K562 (cell line): Measurements from ENCODE around the gene KCNJ10. TPM values are rescaled to one million over a fixed set of nuclear protein-coding genes. Genes with fewer than 3 reads are reported as not detected.

ENCODE experiments used
- ATAC-seq: fragments of 200-7000 bp; cut with Tn5 transposase; 3 replicates; pipeline ENCODE4 v1.9.1; 2020; ENCODE audit warnings: moderate library complexity
- BruUV-seq: library from RNA; stranded (reverse); fragments of 400-500 nt; replicated peaks from 2 replicates; lab custom pipeline; 2021; lab: Mats Ljungman, UMichigan
- CTCF ChIA-PET: fragments of 300-600 bp; formaldehyde crosslinking; extraction: SDS; loops from one replicate; lab custom pipeline; 2021; ENCODE audit warnings: low intra/inter-chr PET ratio; lab: Yijun Ruan, JAX
- POLR2A ChIA-PET: fragments of 300-600, 350-650 bp; sonication (Branson Sonifier 250); formaldehyde crosslinking; extraction: SDS; loops from one replicate; lab custom pipeline; 2021; ENCODE audit warnings: antibody characterized with exemption, inconsistent platforms; lab: Yijun Ruan, JAX
- DNase-seq, 4 experiments: peaks; one replicate each; pipeline versions ENCODE4 v3.0.0 to v3.0.0-alpha.2; 2011 to 2018; ENCODE audit warnings: low spot score in 3 of 4, mixed read lengths in 3 of 4; ENCODE audit errors: extremely low read depth in 1 of 4
- FAIRE-seq: peaks from 2 replicates; lab custom pipeline; 2011; peaks lifted over from hg19 to GRCh38; lab: Jason Lieb, UNC
- H2AFZ ChIP-seq: 2 replicates; pipeline ENCODE4 v1.6.0; 2011; ENCODE audit warnings: low read depth, low read length, control low read depth, inconsistent platforms
- H3K27ac ChIP-seq: fragments of 200-600 bp; 3 replicates; pipeline ENCODE4 v1.8.0; 2011; ENCODE audit warnings: low read depth, mild to moderate bottlenecking, control low read depth, inconsistent platforms, low read length, moderate library complexity, mixed read lengths; ENCODE audit errors: extremely low read depth
- H3K27me3 ChIP-seq, 2 experiments: fragments of 300-600 bp in 1 of 2; 2 replicates in 1 of 2; 3 replicates in 1 of 2; pipeline versions ENCODE4 v1.6.0 to v1.8.0; 2011; ENCODE audit warnings: inconsistent platforms in 2 of 2, low read length in 2 of 2, mild to moderate bottlenecking in 1 of 2, mixed read lengths in 1 of 2, moderate library complexity in 1 of 2; ENCODE audit not compliant: control insufficient read depth in 2 of 2, insufficient read depth in 2 of 2
- H3K36me3 ChIP-seq: fragments of 300-600 bp; 3 replicates; pipeline ENCODE4 v1.8.0; 2011; ENCODE audit warnings: mild to moderate bottlenecking, low read length, inconsistent platforms; ENCODE audit not compliant: control insufficient read depth, insufficient read depth
- H3K4me1 ChIP-seq, 2 experiments: fragments of 200-600 bp in 1 of 2; replicated peaks in 1 of 2; 2 replicates in 1 of 2; 3 replicates in 1 of 2; pipeline versions ENCODE4 v1.5.1 to v1.8.0; 2011; ENCODE audit warnings: inconsistent platforms in 2 of 2, low read length in 2 of 2, mild to moderate bottlenecking in 1 of 2, mixed read lengths in 1 of 2, moderate library complexity in 1 of 2; ENCODE audit not compliant: control insufficient read depth in 2 of 2, insufficient read depth in 2 of 2
- H3K4me2 ChIP-seq: 2 replicates; pipeline ENCODE4 v1.6.1; 2011; ENCODE audit warnings: low read length, control low read depth, inconsistent platforms, mixed read lengths; ENCODE audit not compliant: insufficient read depth
- H3K4me3 ChIP-seq: fragments of 200-600 bp; sonication (generic), shearing (Covaris generic); 2 replicates; pipeline ENCODE4 v1.5.1; 2016; ENCODE audit warnings: control low read depth, inconsistent platforms
- H3K79me2 ChIP-seq: fragments of 200-600 bp; 3 replicates; pipeline ENCODE4 v1.8.0; 2011; ENCODE audit warnings: low read length, inconsistent platforms; ENCODE audit not compliant: control insufficient read depth, insufficient read depth
- H3K9ac ChIP-seq, 2 experiments: 2 replicates each; pipeline versions ENCODE4 v1.6.0 to v1.6.1; 2011; ENCODE audit warnings: low read depth in 2 of 2, low read length in 2 of 2, control low read depth in 1 of 2, inconsistent platforms in 1 of 2, mild to moderate bottlenecking in 1 of 2, mixed read lengths in 1 of 2; ENCODE audit not compliant: insufficient read depth in 1 of 2
- H3K9me1 ChIP-seq: one replicate; pipeline ENCODE4 v1.6.0; 2011; ENCODE audit warnings: inconsistent platforms, mild to moderate bottlenecking, low read length, moderate library complexity; ENCODE audit not compliant: control insufficient read depth, insufficient read depth
- H3K9me3 ChIP-seq: replicated peaks from 2 replicates; pipeline ENCODE4 v1.5.1; 2011; ENCODE audit warnings: low read depth, low read length, inconsistent platforms; ENCODE audit not compliant: control insufficient read depth, insufficient read depth
- H4K20me1 ChIP-seq: replicated peaks from 2 replicates; pipeline ENCODE4 v1.6.1; 2011; ENCODE audit warnings: low read length, inconsistent platforms, mixed read lengths; ENCODE audit not compliant: control insufficient read depth, insufficient read depth
- CHD7 ChIP-seq: fragments of 200-600 bp; sonication (generic); IDR thresholded peaks from one replicate; pipeline ENCODE4 v1.6.1; 2012; ENCODE audit warnings: mild to moderate bottlenecking, low read depth, low read length, inconsistent platforms
- DNMT1 ChIP-seq: fragments of 450-650 bp; IDR thresholded peaks from 2 replicates; pipeline ENCODE4 v1.6.1; 2016; ENCODE audit warnings: antibody characterized with exemption, mild to moderate bottlenecking
- MAFG ChIP-seq: fragments of 450-650 bp; conservative IDR thresholded peaks from 2 replicates; pipeline ENCODE4 v1.6.1; 2016; ENCODE audit warnings: missing genetic modification characterization, missing compliant biosample characterization
- ZNF77 ChIP-seq: fragments of 250-450 bp; sonication (Bioruptor Pico); IDR thresholded peaks from 2 replicates; pipeline ENCODE4 v1.5.0; 2020
- WGBS: fragments of 100-300 bp; shearing (Covaris generic); methylation state at CpG from one replicate; pipeline ENCODE4 v1.1.6; 2016; ENCODE audit warnings: low coverage, mixed read lengths; ENCODE audit not compliant: insufficient coverage; ENCODE audit errors: missing lambda C conversion rate; 5-methylcytosine and 5-hydroxymethylcytosine counted together
- in situ Hi-C: fragments of 300-500 bp; cut with MboI; formaldehyde crosslinking; loops from 4 replicates; pipeline ENCODE4 v1.15.0; 2018; ENCODE audit warnings: inconsistent platforms, mixed read lengths
- intact Hi-C: fragments of 100-400 bp; cut with micrococcal nuclease; formaldehyde crosslinking; loops from 2 replicates; pipeline ENCODE4 v1.14.2; 2022
- polyA plus RNA-seq, 8 experiments: library from polyadenylated mRNA; depleted of rRNA in 4 of 8; stranded (reverse) in 5 of 8; unstranded in 3 of 8; fragments of >200 nt; fragmentation: Nextera tagmentation in 2 of 8; fragmentation: Illumina TruSeq in 1 of 8; extraction: Ambion mirVana in 2 of 8; extraction: Trizol in 1 of 8; gene quantifications; 2 replicates each; pipeline versions ENCODE4 v1.2.1 to v1.2.3, GENCODE V29; 2011 to 2014; ENCODE audit warnings: inconsistent platforms in 1 of 8, missing spikeins in 1 of 8
- total RNA-seq, 7 experiments: library from RNA; depleted of rRNA in 6 of 7; stranded (reverse); fragments of >200 nt in 6 of 7; fragmentation: Illumina TruSeq in 2 of 7; extraction: Trizol in 2 of 7; gene quantifications; 2 replicates each; pipeline versions ENCODE4 v1.2.1 to v1.2.3, GENCODE V29; 2011 to 2021; ENCODE audit warnings: low replicate concordance in 1 of 7

Gene KCNJ10
- total and polyA plus RNA-seq, 9 of the 15 experiments (the other 6 are each of a cell fraction or from before 2014, with no cell fraction given) = 0.06 to 0.11 TPM; not detected in 7

- TF ChIP-seq ZNF77 (no peak), DNMT1 (no peak), MAFG (tag) (no peak)
- POLR2A ChIA-PET = no interaction called here
- BruUV-seq = no TSS peak
- H2AFZ ChIP-seq = no peak overlapping the region
- no peak for DNase-seq
- CTCF ChIA-PET = interaction anchor here (0.7 to 4.7 kb wide), 4 partner anchors 68 to 224 kb away, joined by 3 to 75 read pairs (median 24); partner anchors contain the start of gene DUSP23
- no peaks in the 10 kb centered on the region for H3K79me2 ChIP-seq
- H3K9me1 ChIP-seq = no peaks in the 10 kb centered on the region
- H3K9ac ChIP-seq = no peak overlapping the region
- no peak overlapping the region for H3K4me2 ChIP-seq
- no peaks in the 10 kb centered on the region for H3K9me3 ChIP-seq
- no peak for ATAC-seq
- no peaks in the 10 kb centered on the region for H3K36me3 ChIP-seq
- intact Hi-C loops = loop anchor here (5.0 kb wide), 1 partner anchor 223 kb away; the partner anchor contains the start of gene DUSP23
- in situ Hi-C loops = loop anchor here (5.0 kb wide), 2 partner anchors 68 to 208 kb away; no protein-coding TSS in a partner anchor
- 2% methylated on average over 4 of the region's 4 CpGs for WGBS
- H3K27me3 ChIP-seq = no peaks in the 10 kb centered on the region
- no peak overlapping the region for H3K27ac ChIP-seq
- H4K20me1 ChIP-seq = no peaks in the 10 kb centered on the region
- FAIRE-seq = no peak
- no peaks in the 10 kb centered on the region for H3K4me1 ChIP-seq
- no peak overlapping the region for H3K4me3 ChIP-seq
Measured at GRCh38 chr1:160005070-160005469, 64.9 kb downstream of the KCNJ10 start.

GRCh38 chr1:160004425-160004824 lies 65.5 kb downstream of the KCNJ10 start:
- H3K4me3 ChIP-seq = no peak overlapping the region
- no TSS peak for BruUV-seq
- no peaks in the 10 kb centered on the region for H4K20me1 ChIP-seq
- intact Hi-C loops (no loop called here), in situ Hi-C loops (no loop called here)
- no peaks in the 10 kb centered on the region for H3K4me1 ChIP-seq
- WGBS = 0% methylated on average over 1 of the region's 2 CpGs
- H3K36me3 ChIP-seq = no peaks in the 10 kb centered on the region
- no peaks in the 10 kb centered on the region for H3K79me2 ChIP-seq
- no peak overlapping the region for H3K4me2 ChIP-seq
- no peaks in the 10 kb centered on the region for H3K27me3 ChIP-seq
- ATAC-seq (no peak), DNase-seq (no peak), FAIRE-seq (no peak)
- ChIA-PET CTCF (interaction anchor here (0.6 to 4.7 kb wide), 4 partner anchors 66 to 214 kb away, joined by 3 to 75 read pairs (median 24); partner anchors contain the start of gene KCNJ10), POLR2A (interaction anchor here (0.6 kb wide), 1 partner anchor 16 kb away, joined by 3 read pairs; no protein-coding TSS in a partner anchor)
- H3K9me3 ChIP-seq = no peaks in the 10 kb centered on the region
- no peaks in the 10 kb centered on the region for H3K9me1 ChIP-seq
- no peak overlapping the region for H3K9ac ChIP-seq
- H2AFZ ChIP-seq = no peak overlapping the region
- H3K27ac ChIP-seq = no peak overlapping the region
- TF ChIP-seq CHD7 = no peak
